Activated T-helper 9 cell treated with anti-CD3 and anti-CD28 coated beads, Interleukin-2, amount 50 U/mL, for 16 hours (primary cell): ENCODE results near the gene CREBBP.

Experiments
- DNase-seq: peaks from one replicate; pipeline ENCODE4 v3.0.0-alpha.2; 2020; ENCODE audit warnings: low read depth

Gene CREBBP

GRCh38 chr16:3713587-3714242 is 166.8 kb downstream of the CREBBP start:
- DNase-seq = no peak

GRCh38 chr16:3712861-3713372 is 167.6 kb downstream of the CREBBP start:
- no peak for DNase-seq

DNA sequence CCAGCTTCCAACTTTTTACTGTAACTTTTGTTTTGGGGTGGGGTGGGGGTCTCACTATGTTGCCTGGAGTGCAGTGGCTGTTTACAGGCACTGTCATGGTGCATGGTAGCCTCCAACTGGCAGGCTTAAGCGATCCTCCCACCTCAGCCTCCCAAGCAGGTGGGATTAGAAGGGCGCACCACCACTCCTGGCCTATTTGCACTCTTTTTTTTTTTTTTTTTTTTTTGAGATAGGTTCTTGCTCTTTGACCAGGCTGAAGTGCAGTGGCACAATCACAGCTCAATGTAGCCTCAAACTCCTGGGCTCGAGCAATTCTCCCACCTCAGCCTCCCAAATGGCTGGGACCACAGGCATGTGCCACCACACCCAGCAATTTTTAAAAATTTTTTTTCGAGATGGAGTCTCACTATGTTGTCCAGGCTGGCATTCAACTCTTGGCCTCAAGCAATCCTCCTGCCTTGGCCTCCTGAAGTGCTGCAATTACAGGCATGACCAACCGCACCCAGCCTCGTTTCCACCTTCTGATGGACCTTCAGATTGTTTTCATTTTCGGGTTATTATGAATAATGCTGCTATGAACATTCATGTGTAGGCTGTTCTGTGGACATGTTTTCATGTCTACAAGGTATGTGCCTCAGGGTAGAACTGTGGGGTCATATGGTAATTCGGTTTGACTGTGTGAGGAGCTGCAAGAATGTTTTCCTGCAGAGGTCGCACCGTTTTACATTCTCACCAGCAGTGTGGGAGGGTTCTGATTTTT is 174.1 kb downstream of the CREBBP start:
- DNase-seq = no peak

- no peak for DNase-seq
Observed at GRCh38 chr16:3702082-3702481, 178.4 kb downstream of the CREBBP start.

DNA sequence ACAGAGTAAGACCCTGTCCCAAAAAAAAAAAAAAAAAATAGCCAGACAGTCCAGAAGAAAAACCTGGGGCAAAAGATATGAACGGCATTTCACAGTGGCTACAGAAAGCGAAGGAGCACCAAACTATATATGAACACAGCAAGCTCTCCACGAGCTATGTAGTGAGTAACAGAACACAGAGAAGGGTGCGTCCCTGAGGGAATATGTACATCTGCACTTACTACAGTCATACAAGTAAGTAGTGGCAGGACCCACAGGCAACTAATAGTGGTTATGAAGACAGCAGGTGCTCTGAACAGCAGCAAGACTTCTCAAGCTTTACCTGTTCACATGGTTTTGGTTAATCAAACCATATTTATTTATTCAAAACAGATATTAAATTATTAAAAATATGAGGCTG is 179.0 kb downstream of the CREBBP start:
- no peak for DNase-seq

DNA sequence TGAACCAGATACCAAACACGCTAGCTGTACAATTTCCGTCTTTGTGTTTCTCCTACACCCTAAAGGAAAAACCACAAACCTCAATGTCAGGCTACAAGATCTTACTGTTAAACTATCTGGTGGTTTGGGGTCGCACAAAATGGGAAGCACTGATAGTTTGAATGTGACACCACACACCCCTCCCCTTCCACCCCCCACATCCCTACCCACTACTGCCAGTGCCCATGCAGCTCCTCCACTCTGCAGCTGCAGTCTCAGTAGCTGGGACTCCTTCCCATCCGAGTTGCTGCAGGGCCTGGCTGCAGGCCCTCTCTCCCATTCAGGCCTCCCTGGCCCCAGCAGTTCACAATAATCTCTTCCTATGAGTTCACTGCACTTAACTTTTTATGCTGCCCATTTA is 181.6 kb downstream of the CREBBP start:
- no peak for DNase-seq

DNA sequence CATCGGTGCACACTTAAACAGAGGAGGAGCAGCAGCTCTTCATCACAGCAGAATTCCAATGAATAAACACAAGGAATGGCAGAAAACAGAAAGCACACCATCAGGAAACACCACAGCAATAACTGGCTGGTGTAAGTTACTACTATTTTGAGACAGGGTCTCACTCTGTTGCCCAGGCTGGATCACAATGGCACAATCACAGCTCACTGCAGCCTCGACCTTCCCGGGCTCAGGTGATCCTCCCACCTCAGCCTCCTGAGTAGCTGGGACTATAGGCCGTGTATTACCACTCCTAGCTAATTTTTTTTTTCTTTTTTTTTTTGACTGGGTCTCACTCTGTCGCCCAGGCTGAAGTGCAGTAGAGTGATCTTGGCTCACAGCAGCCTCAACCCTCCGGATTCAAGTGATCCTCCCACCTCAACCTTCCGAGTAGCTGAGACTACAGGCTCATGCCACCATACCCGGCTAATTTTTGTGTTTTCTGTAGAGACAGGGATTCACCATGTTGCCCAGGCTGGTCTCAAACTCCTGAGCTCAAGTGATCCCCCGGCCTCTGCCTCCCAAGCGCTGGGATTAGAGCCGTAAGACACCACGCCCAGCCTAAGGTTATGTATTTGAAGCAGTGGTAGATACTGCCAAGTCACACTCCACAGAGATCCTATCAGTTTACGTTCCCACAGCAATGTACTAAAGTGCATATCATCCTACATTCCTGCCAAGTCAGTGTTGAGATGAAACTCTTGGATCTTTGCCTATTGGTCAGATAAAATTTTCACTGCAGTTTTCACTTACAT is 183.9 kb downstream of the CREBBP start:
- DNase-seq = no peak

GRCh38 chr16:3695610-3696369 is 184.7 kb downstream of the CREBBP start:
- DNase-seq = no peak

- no peak for DNase-seq
Observed at GRCh38 chr16:3694051-3694450, 186.5 kb downstream of the CREBBP start.

GRCh38 chr16:3691761-3692160 is 188.8 kb downstream of the CREBBP start:
- DNase-seq = no peak

- DNase-seq = no peak
Observed at GRCh38 chr16:3690980-3691720, 189.4 kb downstream of the CREBBP start.

GRCh38 chr16:3690470-3690928 is 190.0 kb downstream of the CREBBP start:
- DNase-seq = peak; percentile 72

DNA sequence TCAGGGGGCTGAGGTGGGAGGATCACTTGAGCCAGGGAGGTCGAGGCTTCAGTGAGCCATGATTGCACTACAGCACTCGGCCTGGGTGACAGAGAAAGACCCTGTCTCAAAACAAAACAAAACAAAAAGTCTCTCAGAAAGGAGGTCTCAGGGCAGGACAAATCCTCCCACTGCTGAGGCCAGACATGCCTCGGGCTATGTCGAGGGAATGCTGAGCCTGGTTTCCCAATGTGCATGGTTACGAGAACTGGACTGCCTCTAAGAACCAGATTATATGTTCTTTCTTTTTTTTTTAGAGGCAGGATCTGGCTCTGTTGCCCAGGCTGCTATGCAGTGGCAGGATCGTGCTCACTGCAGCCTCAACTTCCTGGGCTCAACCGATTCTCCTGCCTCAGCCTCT is 190.8 kb downstream of the CREBBP start:
- DNase-seq = no peak

- no peak for DNase-seq
Observed at GRCh38 chr16:3687792-3688191, 192.7 kb downstream of the CREBBP start.

GRCh38 chr16:3687021-3687420 is 193.5 kb downstream of the CREBBP start:
- no peak for DNase-seq

GRCh38 chr16:3681206-3681605 is 199.3 kb downstream of the CREBBP start:
- DNase-seq = no peak

DNA sequence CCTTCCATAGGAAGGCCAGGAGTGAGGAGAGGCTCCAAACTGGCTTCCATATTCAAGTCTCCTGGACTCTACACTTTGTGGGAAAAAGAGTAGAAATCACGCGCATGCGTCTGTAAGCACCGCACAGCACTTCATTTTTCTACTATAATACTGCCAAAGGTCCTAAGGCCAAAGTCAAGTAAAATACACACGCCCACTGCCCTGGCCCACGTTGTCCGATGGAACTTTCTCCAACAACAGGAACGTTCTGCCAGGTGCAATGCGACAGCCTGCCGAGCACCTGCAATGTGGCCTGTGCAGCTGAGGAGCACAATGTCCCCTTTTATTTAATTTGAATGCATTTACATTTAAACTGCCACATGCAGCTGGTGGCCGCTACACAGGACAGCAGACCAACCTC is 202.5 kb downstream of the CREBBP start:
- no peak for DNase-seq

DNA sequence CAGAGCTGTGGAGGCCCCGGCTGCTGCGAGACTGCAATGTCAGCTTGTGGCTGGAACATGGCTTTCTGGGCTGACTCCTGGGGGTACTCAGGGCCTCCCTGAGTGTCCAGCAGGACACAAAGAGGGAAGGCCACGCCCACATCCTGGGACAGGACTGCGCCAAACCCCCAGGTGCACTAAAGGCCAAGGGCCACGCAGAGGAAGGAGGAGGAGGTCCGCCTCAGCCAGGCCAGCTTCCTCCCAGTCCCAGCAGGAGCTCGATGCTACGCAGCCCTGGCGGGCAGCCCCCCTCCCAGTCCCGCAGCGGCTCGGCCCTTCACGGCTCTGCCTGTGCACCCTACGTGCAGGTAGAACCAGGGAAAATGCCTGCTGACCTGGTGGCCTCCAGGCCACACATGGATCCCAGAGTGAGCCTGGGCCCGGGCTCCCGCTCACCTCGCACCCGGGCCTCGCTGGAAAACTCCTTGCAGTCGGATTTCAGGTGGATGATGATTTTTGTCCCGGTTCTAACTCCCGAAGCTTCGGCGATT is 204.8 kb downstream of the CREBBP start:
- no peak for DNase-seq
